ENCODE data around the gene PAAF1.

DNA sequence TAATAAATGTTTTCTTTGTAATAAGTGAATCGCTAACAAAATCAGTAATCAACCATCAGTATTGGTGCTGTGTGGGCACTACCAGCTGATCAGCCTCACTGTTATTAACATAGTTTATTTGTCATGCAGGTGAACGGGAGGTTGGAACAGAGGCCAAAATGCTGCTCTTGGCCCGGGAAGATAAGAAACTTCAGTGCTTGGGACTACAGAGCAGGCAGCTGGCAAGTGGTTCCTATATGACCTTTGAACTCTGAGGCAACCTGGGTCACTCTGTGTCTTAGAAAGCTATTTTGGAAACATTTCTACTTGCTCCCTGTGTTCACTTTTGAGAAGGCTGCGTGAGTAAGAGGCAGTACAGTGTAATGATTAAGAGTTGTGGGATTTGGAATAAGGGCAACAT is 37.5 kb downstream of the PAAF1 start:
- TF ChIP-seq CTCF (IDR thresholded peaks at IDR 0.05) = no peak
- TF ChIP-seq POLR2A (IDR thresholded peaks at IDR 0.05) = no peak

All from sigmoid colon (tissue), 3 donors.